OCI-LY7 (cell line): ENCODE measurements around the gene SPATA31D3.

ENCODE experiments used
- CTCF ChIP-seq: fragments of 200-600 bp; sonication (generic); conservative IDR thresholded peaks from 2 replicates; pipeline ENCODE4 v1.5.1; 2014; ENCODE audit warnings: mild to moderate bottlenecking, antibody characterized with exemption, low read length, moderate library complexity, mixed read lengths
- EZH2phosphoT487 ChIP-seq: fragments of 200-600 bp; sonication (generic); IDR thresholded peaks from 2 replicates; pipeline ENCODE4 v1.6.1; 2018; ENCODE audit warnings: low read depth, borderline replicate concordance, mild to moderate bottlenecking, mixed run types, antibody characterized with exemption, low read length, moderate library complexity, mixed read lengths

GRCh38 chr9:81915801-81916505 lies 27.3 kb upstream of the SPATA31D3 start:
- TF ChIP-seq CTCF (no peak), EZH2phosphoT487 (no peak)
